SJSA1 (cell line): Measurements from ENCODE around the gene IP6K2. TPM values are rescaled to one million over a fixed set of nuclear protein-coding genes. Genes with fewer than 3 reads are reported as not detected.
"Not testable (repeated sequence)": the region's sequence is repeated elsewhere in the genome, so short reads cannot be mapped to it uniquely, and the experiment has no call there.

ENCODE experiments used
- DNase-seq, 2 experiments: peaks; one replicate each; pipeline ENCODE4 v3.0.0-alpha.2; 2015 to 2020; ENCODE audit warnings: low spot score in 2 of 2, low read depth in 1 of 2
- H3K27ac ChIP-seq: fragments of 250-450 bp; sonication (Bioruptor Pico); 2 replicates; pipeline ENCODE4 v1.5.1; 2020; ENCODE audit warnings: mild to moderate bottlenecking, moderate library complexity
- H3K27me3 ChIP-seq: fragments of 250-450 bp; sonication (Bioruptor Pico); replicated peaks from 2 replicates; pipeline ENCODE4 v1.5.1; 2020; ENCODE audit warnings: mild to moderate bottlenecking, moderate library complexity
- H3K36me3 ChIP-seq: fragments of 250-450 bp; sonication (Bioruptor Pico); 2 replicates; pipeline ENCODE4 v1.5.1; 2020; ENCODE audit warnings: mild to moderate bottlenecking
- H3K4me1 ChIP-seq: fragments of 250-450 bp; sonication (Bioruptor Pico); replicated peaks from 2 replicates; pipeline ENCODE4 v1.6.1; 2021; ENCODE audit warnings: mild to moderate bottlenecking
- H3K4me3 ChIP-seq: fragments of 250-450 bp; sonication (Bioruptor Pico); 2 replicates; pipeline ENCODE4 v1.5.1; 2020; ENCODE audit warnings: mild to moderate bottlenecking
- H3K9me3 ChIP-seq: fragments of 250-450 bp; sonication (Bioruptor Pico); replicated peaks from 2 replicates; pipeline ENCODE4 v1.5.1; 2020; ENCODE audit warnings: mild to moderate bottlenecking
- total RNA-seq: library from RNA; depleted of rRNA; stranded (reverse); fragments of >200 nt; shearing (Covaris generic); gene quantifications from 2 replicates; pipeline ENCODE4 v1.2.3, GENCODE V29; 2014; rRNA removed

The IP6K2 gene, protein sequence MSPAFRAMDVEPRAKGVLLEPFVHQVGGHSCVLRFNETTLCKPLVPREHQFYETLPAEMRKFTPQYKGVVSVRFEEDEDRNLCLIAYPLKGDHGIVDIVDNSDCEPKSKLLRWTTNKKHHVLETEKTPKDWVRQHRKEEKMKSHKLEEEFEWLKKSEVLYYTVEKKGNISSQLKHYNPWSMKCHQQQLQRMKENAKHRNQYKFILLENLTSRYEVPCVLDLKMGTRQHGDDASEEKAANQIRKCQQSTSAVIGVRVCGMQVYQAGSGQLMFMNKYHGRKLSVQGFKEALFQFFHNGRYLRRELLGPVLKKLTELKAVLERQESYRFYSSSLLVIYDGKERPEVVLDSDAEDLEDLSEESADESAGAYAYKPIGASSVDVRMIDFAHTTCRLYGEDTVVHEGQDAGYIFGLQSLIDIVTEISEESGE
- 52.3 and 61.7 TPM in 2 replicates for total RNA-seq

DNA sequence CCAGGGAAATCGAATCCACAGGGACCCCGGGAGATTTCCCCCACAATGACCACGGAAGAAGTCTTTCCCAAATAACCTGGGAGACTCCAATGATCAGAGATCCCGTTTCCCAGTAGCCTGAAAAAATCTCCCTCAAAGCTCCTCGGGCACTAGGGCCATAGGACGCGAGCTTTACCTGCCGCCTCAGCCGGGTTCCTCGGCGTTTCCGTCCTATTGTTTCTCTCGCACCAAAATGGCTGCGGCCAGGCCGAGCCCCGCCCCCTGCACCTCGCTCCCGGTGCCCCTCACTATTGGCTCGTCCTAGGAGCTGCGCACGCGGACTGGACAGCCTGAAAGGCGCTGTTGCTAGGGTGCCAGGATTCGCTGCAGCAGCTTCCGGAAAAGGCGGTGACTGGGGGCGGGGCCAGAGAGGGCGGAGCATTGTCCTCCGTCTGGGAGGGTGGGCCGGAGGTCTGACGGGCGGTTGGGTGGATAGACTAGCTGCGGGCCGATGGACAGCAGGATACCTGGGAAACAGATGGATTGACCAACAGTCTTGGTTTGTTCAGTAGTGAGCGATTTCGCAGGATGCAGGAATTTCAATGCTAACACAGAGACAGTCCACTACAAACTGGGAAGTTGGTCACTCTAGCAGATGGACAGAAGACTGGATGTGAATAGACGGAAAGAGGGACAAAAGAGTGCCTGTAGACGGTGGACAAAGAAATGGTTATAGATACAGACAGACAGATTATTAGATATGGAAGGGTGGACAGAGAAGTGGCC lies at the start of gene IP6K2:
IP6K2 (minus strand) TSS at position 240 of the 765 bp plus-strand sequence. CDS start 21,930 bp downstream, outside the sequence.
- peak within 1 kb of the TSS; percentile 66 for H3K27ac ChIP-seq
- no peaks in the 10 kb centered on the region for H3K27me3 ChIP-seq
- H3K36me3 ChIP-seq = peaks cover 28% of the 10 kb centered on the region
- no peaks in the 10 kb centered on the region for H3K9me3 ChIP-seq
- peak; percentile 90 to 98 for DNase-seq
- H3K4me1 ChIP-seq = peaks cover 33% of the 10 kb centered on the region
- peak within 1 kb of the TSS; percentile 56 for H3K4me3 ChIP-seq

DNA sequence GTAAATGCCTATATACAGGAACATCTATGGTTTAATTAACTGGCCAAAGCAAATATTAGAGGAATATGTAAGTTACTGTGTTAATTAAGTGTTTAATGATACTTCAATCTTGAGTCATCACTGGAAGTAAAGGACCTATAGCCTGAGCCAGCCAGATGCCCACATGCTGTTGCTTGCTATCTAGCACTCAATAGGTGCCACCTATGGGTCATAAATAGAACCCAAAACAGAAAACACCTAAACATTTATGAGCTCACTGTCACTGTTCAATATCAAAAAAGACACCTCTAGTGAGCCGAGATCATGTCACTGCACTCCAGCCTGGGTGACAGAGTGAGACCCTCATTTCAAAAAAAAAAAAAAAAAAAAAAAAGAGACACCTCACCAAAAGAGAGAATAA lies 48.4 kb upstream of the IP6K2 start:
- peaks cover 23% of the 10 kb centered on the region for H3K36me3 ChIP-seq
- no peak for DNase-seq
- H3K27me3 ChIP-seq = no peaks in the 10 kb centered on the region
- no peak overlapping the region for H3K4me3 ChIP-seq
- no peak overlapping the region for H3K27ac ChIP-seq
- H3K9me3 ChIP-seq = no peaks in the 10 kb centered on the region
- H3K4me1 ChIP-seq = no peaks in the 10 kb centered on the region

DNA sequence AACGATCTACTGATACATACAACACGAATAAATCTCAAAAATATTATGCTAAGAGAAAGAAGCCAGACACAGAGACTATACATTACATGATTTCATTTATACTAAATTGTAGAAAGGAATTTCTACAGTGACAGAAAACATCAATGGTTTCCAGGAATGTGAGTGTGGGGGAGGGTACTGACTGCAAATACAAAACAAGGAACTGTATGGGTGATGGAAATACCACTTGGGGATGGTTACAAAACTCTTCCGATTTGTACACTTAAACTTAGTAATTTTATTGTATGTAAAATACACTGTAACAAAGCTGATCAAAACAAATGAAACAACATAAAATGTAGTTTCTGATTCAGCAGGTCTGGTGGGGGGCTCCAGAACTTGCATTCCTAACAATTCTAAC lies 45.8 kb upstream of the IP6K2 start:
- H3K4me1 ChIP-seq = no peaks in the 10 kb centered on the region
- no peak overlapping the region for H3K4me3 ChIP-seq
- no peaks in the 10 kb centered on the region for H3K27me3 ChIP-seq
- peaks cover 19% of the 10 kb centered on the region for H3K36me3 ChIP-seq
- H3K9me3 ChIP-seq = no peaks in the 10 kb centered on the region
- DNase-seq = no peak
- no peak overlapping the region for H3K27ac ChIP-seq

DNA sequence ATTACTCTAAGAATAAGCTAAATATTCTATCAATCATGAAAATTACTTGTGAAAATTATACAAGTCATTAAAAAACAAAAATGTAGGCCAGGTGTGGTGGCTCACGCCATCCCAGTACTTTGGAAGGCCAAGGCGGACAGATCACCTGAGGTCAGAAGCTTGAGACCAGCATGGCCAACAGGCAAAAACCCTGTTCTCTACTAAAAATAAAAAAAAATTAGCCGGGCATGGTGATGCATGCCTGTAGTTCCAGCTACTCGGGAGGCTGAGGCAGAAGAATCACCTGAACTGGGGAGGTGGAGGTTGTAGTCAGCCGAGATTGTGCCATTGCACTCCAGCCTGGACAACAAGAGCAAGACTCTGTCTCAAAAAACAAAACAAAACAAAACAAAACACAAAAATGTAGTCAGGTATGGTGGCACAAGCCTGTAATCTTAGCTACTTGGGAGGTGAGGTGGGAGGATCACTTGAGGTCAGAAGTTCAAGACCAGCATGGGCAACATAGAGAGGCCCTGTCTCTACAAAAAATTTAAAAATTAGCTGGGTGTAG lies 43.0 kb upstream of the IP6K2 start:
- H3K9me3 ChIP-seq, H3K27me3 ChIP-seq, H3K27ac ChIP-seq, H3K4me1 ChIP-seq, H3K4me3 ChIP-seq, DNase-seq: not testable (repeated sequence)
- H3K36me3 ChIP-seq = peaks cover 13% of the 10 kb centered on the region

DNA sequence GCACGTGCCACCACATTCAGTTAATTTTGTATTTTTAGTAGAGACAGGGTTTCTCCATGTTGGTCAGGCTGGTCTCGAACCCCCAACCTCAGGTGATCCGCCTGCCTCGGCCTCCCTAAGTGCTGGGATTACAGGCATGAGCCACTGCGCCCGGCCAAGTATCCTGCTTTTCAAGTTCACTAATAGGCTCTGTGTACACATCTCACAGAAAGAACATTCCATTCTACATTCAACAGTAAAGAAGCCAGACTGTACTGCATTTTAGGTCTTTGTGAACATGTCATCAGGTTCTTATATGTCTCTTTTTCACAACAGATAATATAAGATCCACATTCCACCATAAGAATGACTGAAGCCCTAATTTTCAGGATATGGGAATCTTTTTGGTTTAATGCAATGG lies 42.5 kb upstream of the IP6K2 start:
- H3K9me3 ChIP-seq = not testable (repeated sequence)

DNA sequence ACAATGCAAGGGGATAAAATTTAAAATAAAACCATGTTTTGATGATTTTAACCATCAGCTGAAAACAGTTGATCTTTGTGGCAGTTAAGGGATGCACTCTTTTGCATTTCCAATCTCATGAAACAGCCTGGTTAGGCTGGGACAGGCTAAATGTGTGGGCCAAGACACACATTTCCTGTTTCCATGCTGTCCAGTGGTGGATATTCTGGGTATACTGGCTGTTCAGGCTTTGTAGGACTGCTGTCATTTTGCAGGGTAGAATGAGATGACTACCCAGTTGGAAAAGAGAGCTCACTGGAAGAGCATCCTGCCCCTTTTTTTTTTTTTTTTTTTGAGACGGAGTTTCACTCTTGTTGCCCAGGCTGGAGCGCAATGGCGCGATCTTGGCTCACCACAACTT lies 42.0 kb upstream of the IP6K2 start:
- H3K27ac ChIP-seq = no peak overlapping the region
- H3K36me3 ChIP-seq = peaks cover 8% of the 10 kb centered on the region
- no peaks in the 10 kb centered on the region for H3K4me1 ChIP-seq
- no peak for DNase-seq
- no peak overlapping the region for H3K4me3 ChIP-seq
- no peaks in the 10 kb centered on the region for H3K27me3 ChIP-seq
- no peaks in the 10 kb centered on the region for H3K9me3 ChIP-seq

More for the DNA sequence above, 42.5 kb upstream of the IP6K2 start:
- not testable (repeated sequence) for H3K36me3 ChIP-seq, H3K27ac ChIP-seq, H3K27me3 ChIP-seq, H3K4me3 ChIP-seq, H3K4me1 ChIP-seq, DNase-seq

DNA sequence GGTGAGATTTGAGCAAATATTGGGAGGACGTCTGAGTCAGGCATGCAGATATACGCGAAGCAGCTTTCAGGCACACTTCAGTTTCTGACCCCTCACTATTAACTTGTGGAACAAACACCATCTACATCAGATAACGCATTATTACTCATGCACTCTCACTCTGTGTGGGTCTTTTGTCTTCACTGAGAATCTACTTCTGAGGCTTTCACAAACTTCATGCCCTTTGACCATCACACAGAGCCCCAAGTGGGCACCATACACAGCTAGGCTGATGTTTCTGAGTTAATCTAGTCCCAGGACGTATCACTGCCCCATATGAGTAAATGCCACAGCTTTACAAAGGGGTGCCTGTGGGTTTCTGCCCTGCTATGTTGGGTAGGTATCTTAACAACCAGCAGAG lies 39.6 kb upstream of the IP6K2 start:
- H3K27ac ChIP-seq = no peak overlapping the region
- no peak for DNase-seq

DNA sequence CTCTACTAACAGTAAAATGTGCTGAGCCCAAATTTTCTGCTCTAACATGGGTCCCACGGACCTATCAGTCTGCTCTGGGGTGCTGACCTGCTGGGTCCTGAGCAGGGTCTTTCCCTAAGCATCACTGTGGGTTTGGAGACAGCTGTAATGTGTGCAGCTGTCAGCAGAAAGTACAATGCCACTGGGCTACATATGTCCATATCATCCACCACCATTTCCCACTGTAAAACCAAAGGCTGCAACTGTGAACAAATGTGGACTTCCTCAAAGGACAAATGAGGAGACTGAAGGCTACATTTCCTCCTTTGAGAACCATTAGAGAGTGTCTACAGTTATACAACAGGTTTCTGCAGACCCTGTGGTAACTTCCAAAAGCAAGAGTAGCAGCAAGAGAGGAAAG lies 33.8 kb upstream of the IP6K2 start:
- no peak for DNase-seq
- peaks cover 14% of the 10 kb centered on the region for H3K36me3 ChIP-seq
- no peaks in the 10 kb centered on the region for H3K9me3 ChIP-seq
- no peak overlapping the region for H3K4me3 ChIP-seq
- H3K27ac ChIP-seq = no peak overlapping the region
- no peaks in the 10 kb centered on the region for H3K27me3 ChIP-seq
- no peaks in the 10 kb centered on the region for H3K4me1 ChIP-seq

More for the DNA sequence above, 39.6 kb upstream of the IP6K2 start:
- H3K36me3 ChIP-seq = peaks cover 2% of the 10 kb centered on the region
- no peaks in the 10 kb centered on the region for H3K9me3 ChIP-seq
- H3K27me3 ChIP-seq = no peaks in the 10 kb centered on the region
- H3K4me3 ChIP-seq = no peak overlapping the region
- H3K4me1 ChIP-seq = no peaks in the 10 kb centered on the region

DNA sequence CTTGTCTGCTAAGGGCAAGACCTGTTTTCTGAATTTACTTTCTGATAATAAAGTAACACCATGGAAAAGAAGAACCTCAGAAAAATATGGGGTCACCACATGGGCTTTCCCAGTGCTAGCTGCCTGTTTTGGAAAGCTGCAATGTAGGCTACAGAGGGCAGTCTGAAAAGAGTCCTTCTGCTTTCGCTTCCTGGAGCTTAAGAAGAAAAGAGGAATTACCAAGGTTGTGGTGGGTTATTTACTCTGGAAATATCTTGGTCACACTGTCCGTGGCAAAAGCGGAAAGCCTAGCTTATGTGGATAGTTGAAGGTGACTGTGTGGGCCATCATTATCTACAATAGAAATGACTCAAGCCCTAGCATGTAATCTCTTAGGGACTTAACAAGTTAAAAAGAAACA lies 31.7 kb upstream of the IP6K2 start:
- H3K27me3 ChIP-seq = no peaks in the 10 kb centered on the region
- H3K9me3 ChIP-seq = no peaks in the 10 kb centered on the region
- no peak overlapping the region for H3K27ac ChIP-seq
- H3K36me3 ChIP-seq = peaks cover 14% of the 10 kb centered on the region
- H3K4me3 ChIP-seq = no peak overlapping the region
- no peaks in the 10 kb centered on the region for H3K4me1 ChIP-seq
- DNase-seq = no peak

DNA sequence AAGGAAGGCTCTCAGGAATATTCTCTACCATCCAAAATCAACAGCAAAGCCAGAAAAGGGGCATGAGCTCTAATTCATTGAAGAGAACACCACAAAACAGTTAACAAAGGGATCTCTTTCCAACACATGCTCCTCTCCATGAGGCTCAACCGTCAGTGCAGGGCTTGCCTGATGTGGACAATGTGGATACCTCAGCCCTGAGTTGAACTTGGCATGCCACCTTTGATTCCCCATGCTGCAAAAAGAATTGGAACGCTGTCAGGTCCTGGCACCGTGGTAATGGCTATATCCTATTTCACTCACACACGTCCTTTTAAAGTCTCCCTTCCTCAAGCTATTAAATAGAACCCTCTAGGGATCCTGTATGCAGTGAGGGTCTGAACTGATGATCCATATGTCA lies 30.7 kb upstream of the IP6K2 start:
- no peak overlapping the region for H3K27ac ChIP-seq
- H3K4me1 ChIP-seq = no peaks in the 10 kb centered on the region
- H3K4me3 ChIP-seq = no peak overlapping the region
- peaks cover 14% of the 10 kb centered on the region for H3K36me3 ChIP-seq
- no peaks in the 10 kb centered on the region for H3K9me3 ChIP-seq
- no peaks in the 10 kb centered on the region for H3K27me3 ChIP-seq
- DNase-seq = no peak

DNA sequence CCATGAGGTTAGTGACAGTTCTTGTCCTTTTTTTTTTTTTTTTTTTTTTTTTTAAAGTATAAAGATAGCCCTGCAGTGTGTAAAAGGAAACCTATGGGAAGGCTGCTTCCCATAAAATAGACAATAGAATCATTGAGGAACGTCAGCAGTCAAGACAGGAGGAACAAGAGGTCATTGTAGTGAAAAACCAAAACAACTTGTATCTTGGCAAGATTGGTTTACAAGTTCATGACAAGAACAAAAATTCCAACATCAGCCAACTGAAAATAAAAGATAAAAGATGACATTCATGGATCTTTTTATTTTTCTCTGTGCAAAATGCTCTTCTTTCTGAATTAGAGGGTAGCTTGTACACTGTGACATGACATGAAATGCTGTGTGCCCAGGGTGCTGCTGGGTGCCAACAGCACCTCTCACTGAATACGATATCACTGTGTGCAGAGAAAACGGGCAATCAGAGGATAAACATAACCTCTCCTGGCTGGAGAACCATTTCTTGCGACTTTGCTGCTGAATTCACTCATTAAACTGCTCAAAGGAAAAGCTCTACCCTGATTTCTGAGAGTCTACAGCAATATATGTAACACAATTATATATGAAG lies 30.1 kb upstream of the IP6K2 start:
- no peak for DNase-seq
- Histone ChIP-seq H3K27me3 (no peaks in the 10 kb centered on the region), H3K36me3 (peaks cover 14% of the 10 kb centered on the region), H3K27ac (no peak overlapping the region), H3K9me3 (no peaks in the 10 kb centered on the region), H3K4me3 (no peak overlapping the region), H3K4me1 (no peaks in the 10 kb centered on the region)

DNA sequence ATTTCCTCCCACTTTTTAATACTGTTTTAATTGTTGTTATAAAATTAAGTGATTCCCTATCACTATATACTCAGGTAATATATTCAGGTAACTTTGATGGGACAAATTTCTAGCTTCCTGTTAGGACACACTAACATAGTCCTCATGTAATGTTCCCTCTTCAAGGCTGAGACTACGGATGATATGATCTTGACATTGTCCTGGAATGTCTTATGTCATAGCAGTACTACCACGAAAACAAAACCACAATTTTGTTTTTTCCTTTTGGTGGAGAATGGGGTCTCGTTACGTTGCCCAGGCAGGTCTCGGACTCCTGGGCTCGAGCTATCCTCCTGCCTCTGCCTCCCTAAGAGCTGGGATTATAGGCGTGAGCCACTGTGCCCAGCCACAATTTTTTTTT lies 26.8 kb upstream of the IP6K2 start:
- Histone ChIP-seq H3K4me1 (peaks cover 8% of the 10 kb centered on the region), H3K4me3 (no peak overlapping the region), H3K27ac (no peak overlapping the region), H3K36me3 (peaks cover 3% of the 10 kb centered on the region), H3K27me3 (no peaks in the 10 kb centered on the region), H3K9me3 (no peaks in the 10 kb centered on the region)
- no peak for DNase-seq

DNA sequence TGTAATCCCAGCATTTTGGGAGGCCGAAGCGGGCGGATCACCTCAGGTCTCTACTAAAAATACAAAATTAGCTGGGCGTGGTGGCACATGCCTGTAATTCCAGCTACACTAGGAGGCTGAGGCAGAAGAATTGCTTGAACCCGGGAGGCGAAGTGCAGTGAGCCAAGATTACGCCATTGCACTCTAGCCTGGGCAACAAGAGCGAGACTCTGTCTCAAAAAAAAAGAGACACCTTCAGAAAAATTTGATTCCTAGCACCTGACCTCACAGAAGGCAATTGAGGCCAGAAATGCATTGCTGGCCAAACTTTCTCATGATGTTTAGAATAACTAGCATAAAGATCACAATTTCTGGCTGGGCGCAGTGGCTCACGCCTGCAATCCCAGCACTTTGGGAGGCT lies 24.2 kb upstream of the IP6K2 start:
- not testable (repeated sequence) for H3K4me1 ChIP-seq, H3K9me3 ChIP-seq, DNase-seq

More for the DNA sequence above, 24.2 kb upstream of the IP6K2 start:
- not testable (repeated sequence) for H3K27me3 ChIP-seq, H3K36me3 ChIP-seq, H3K27ac ChIP-seq, H3K4me3 ChIP-seq
